Duodenal mucosa (tissue), 2 donors: ENCODE data around the gene RBKS.

ENCODE experiments used
- H3K27ac ChIP-seq: one replicate; pipeline ENCODE4 v1.7.0; 2013; ENCODE audit warnings: low read depth, low read length
- H3K27me3 ChIP-seq, 2 donors: one replicate each; pipeline ENCODE4 v1.7.0; 2013; ENCODE audit warnings: low read length in 2 of 2, control low read depth in 1 of 2; ENCODE audit not compliant: insufficient read depth in 2 of 2, control insufficient read depth in 1 of 2
- H3K36me3 ChIP-seq, 2 donors: one replicate each; pipeline ENCODE4 v1.7.0; 2013; ENCODE audit warnings: low read length in 2 of 2, control low read depth in 1 of 2; ENCODE audit not compliant: insufficient read depth in 2 of 2, control insufficient read depth in 1 of 2
- H3K4me1 ChIP-seq, 2 donors: one replicate each; pipeline ENCODE4 v1.7.0; 2013; ENCODE audit warnings: low read length in 2 of 2, control low read depth in 1 of 2; ENCODE audit not compliant: insufficient read depth in 2 of 2, control insufficient read depth in 1 of 2
- H3K4me3 ChIP-seq, 2 donors: one replicate each; pipeline ENCODE4 v1.7.0; 2013; ENCODE audit warnings: low read length in 2 of 2, low read depth in 1 of 2
- H3K9ac ChIP-seq, 2 donors: one replicate each; pipeline ENCODE4 v1.7.0; 2013; ENCODE audit warnings: low read length in 2 of 2, low read depth in 1 of 2
- H3K9me3 ChIP-seq, 2 donors: one replicate each; pipeline ENCODE4 v1.7.0; 2013; ENCODE audit warnings: low read length in 2 of 2, control low read depth in 1 of 2; ENCODE audit not compliant: control insufficient read depth in 1 of 2

The RBKS gene

GRCh38 chr2:27860111-27860510 lies 30.1 kb downstream of the RBKS start:
- no peak overlapping the region for H3K27ac ChIP-seq
- no peaks in the 10 kb centered on the region for H3K27me3 ChIP-seq
- H3K4me3 ChIP-seq = no peak overlapping the region
- no peak overlapping the region for H3K9ac ChIP-seq
- H3K9me3 ChIP-seq = peaks cover 0 to 3% of the 10 kb centered on the region in 2 donors
- no peaks in the 10 kb centered on the region for H3K36me3 ChIP-seq
- peaks cover 0 to 6% of the 10 kb centered on the region in 2 donors for H3K4me1 ChIP-seq

GRCh38 chr2:27857417-27858172 lies 32.6 kb downstream of the RBKS start:
- no peak overlapping the region for H3K9ac ChIP-seq
- H3K4me1 ChIP-seq = peaks cover 12 to 21% of the 10 kb centered on the region in 2 donors
- H3K4me3 ChIP-seq = no peak overlapping the region
- no peaks in the 10 kb centered on the region for H3K36me3 ChIP-seq
- no peaks in the 10 kb centered on the region for H3K27me3 ChIP-seq
- H3K27ac ChIP-seq = no peak overlapping the region
- H3K9me3 ChIP-seq = peaks cover 0 to 3% of the 10 kb centered on the region in 2 donors

- no peak overlapping the region for H3K4me3 ChIP-seq
- no peak overlapping the region for H3K9ac ChIP-seq
- H3K27me3 ChIP-seq = no peaks in the 10 kb centered on the region
- peaks cover 0 to 3% of the 10 kb centered on the region in 2 donors for H3K9me3 ChIP-seq
- H3K4me1 ChIP-seq = peaks cover 12 to 21% of the 10 kb centered on the region in 2 donors
- H3K27ac ChIP-seq = no peak overlapping the region
- H3K36me3 ChIP-seq = no peaks in the 10 kb centered on the region
Measured at GRCh38 chr2:27856956-27857355, 33.2 kb downstream of the RBKS start.

GRCh38 chr2:27856386-27856785 lies 33.8 kb downstream of the RBKS start:
- Histone ChIP-seq H3K4me3 (no peak overlapping the region), H3K9ac (no peak overlapping the region), H3K9me3 (peaks cover 0 to 3% of the 10 kb centered on the region in 2 donors), H3K36me3 (no peaks in the 10 kb centered on the region), H3K27me3 (no peaks in the 10 kb centered on the region), H3K27ac (no peak overlapping the region), H3K4me1 (peaks cover 12 to 21% of the 10 kb centered on the region in 2 donors)

- Histone ChIP-seq H3K4me1 (peaks cover 12 to 21% of the 10 kb centered on the region in 2 donors), H3K9ac (no peak overlapping the region), H3K27me3 (no peaks in the 10 kb centered on the region), H3K4me3 (no peak overlapping the region), H3K36me3 (no peaks in the 10 kb centered on the region), H3K9me3 (peaks cover 0 to 3% of the 10 kb centered on the region in 2 donors), H3K27ac (no peak overlapping the region)
Measured at GRCh38 chr2:27855476-27855875, 34.7 kb downstream of the RBKS start.

GRCh38 chr2:27854229-27854862 lies 35.8 kb downstream of the RBKS start:
- H3K4me3 ChIP-seq = no peak overlapping the region
- H3K9ac ChIP-seq = no peak overlapping the region
- H3K9me3 ChIP-seq = peaks cover 0 to 3% of the 10 kb centered on the region in 2 donors
- H3K36me3 ChIP-seq = no peaks in the 10 kb centered on the region
- H3K27me3 ChIP-seq = no peaks in the 10 kb centered on the region
- H3K4me1 ChIP-seq = peaks cover 12 to 21% of the 10 kb centered on the region in 2 donors
- no peak overlapping the region for H3K27ac ChIP-seq

- H3K4me1 ChIP-seq = peaks cover 12 to 21% of the 10 kb centered on the region in 2 donors
- H3K9me3 ChIP-seq = no peaks in the 10 kb centered on the region
- no peaks in the 10 kb centered on the region for H3K36me3 ChIP-seq
- no peak overlapping the region for H3K4me3 ChIP-seq
- no peak overlapping the region for H3K9ac ChIP-seq
- H3K27me3 ChIP-seq = no peaks in the 10 kb centered on the region
- H3K27ac ChIP-seq = no peak overlapping the region
Measured at GRCh38 chr2:27852691-27853090, 37.5 kb downstream of the RBKS start.

GRCh38 chr2:27849558-27850205 lies 40.5 kb downstream of the RBKS start:
- H3K9me3 ChIP-seq = no peaks in the 10 kb centered on the region
- H3K27me3 ChIP-seq = no peaks in the 10 kb centered on the region
- no peak overlapping the region for H3K27ac ChIP-seq
- H3K9ac ChIP-seq = no peak overlapping the region
- no peak overlapping the region for H3K4me3 ChIP-seq
- peaks cover 11 to 12% of the 10 kb centered on the region in 2 donors for H3K4me1 ChIP-seq
- H3K36me3 ChIP-seq = peaks cover 0 to 5% of the 10 kb centered on the region in 2 donors

GRCh38 chr2:27847333-27847732 lies 42.9 kb downstream of the RBKS start:
- no peaks in the 10 kb centered on the region for H3K4me1 ChIP-seq
- H3K9ac ChIP-seq = no peak overlapping the region
- H3K4me3 ChIP-seq = no peak overlapping the region
- no peak overlapping the region for H3K27ac ChIP-seq
- peaks cover 0 to 5% of the 10 kb centered on the region in 2 donors for H3K36me3 ChIP-seq
- H3K27me3 ChIP-seq = no peaks in the 10 kb centered on the region
- H3K9me3 ChIP-seq = no peaks in the 10 kb centered on the region

GRCh38 chr2:27844821-27845255 lies 45.3 kb downstream of the RBKS start:
- no peaks in the 10 kb centered on the region for H3K4me1 ChIP-seq
- H3K9me3 ChIP-seq = no peaks in the 10 kb centered on the region
- H3K36me3 ChIP-seq = peaks cover 0 to 5% of the 10 kb centered on the region in 2 donors
- no peak overlapping the region for H3K27ac ChIP-seq
- H3K27me3 ChIP-seq = no peaks in the 10 kb centered on the region
- no peak overlapping the region for H3K9ac ChIP-seq
- H3K4me3 ChIP-seq = no peak overlapping the region
